OCI-LY3 (cell line): ENCODE data around the gene TAGLN2.

Experiments used
- H2AFZ ChIP-seq: fragments of 200-600, 300-600 bp; shearing (Covaris generic); 2 replicates; pipeline ENCODE4 v1.6.0; 2014; ENCODE audit warnings: antibody characterized with exemption, low read depth, low read length
- H3K27ac ChIP-seq: fragments of 200-600, 300-600 bp; sonication (generic); 2 replicates; pipeline ENCODE4 v1.5.1; 2014; ENCODE audit warnings: mild to moderate bottlenecking, low read length, moderate library complexity, mixed read lengths
- H3K27me3 ChIP-seq: fragments of 200-600, 300-600 bp; sonication (generic); 2 replicates; pipeline ENCODE4 v1.6.1; 2014; ENCODE audit warnings: low read depth, low read length, mixed read lengths
- H3K36me3 ChIP-seq: fragments of 200-600, 300-600 bp; sonication (generic); replicated peaks from 2 replicates; pipeline ENCODE3; 2014; ENCODE audit warnings: low read depth, low read length, mixed read lengths
- H3K4me1 ChIP-seq: fragments of 300-600, 200-600 bp; sonication (generic); 2 replicates; pipeline ENCODE4 v1.6.1; 2014; ENCODE audit warnings: low read length, mixed read lengths
- H3K4me2 ChIP-seq: fragments of 200-600, 300-600 bp; sonication (generic); 2 replicates; pipeline ENCODE4 v1.6.1; 2014; ENCODE audit warnings: low read length, mixed read lengths
- H3K4me3 ChIP-seq: fragments of 300-600, 200-600 bp; sonication (generic); 2 replicates; pipeline ENCODE4 v1.5.1; 2014; ENCODE audit warnings: antibody characterized with exemption, mild to moderate bottlenecking, low read length, moderate library complexity
- H3K79me2 ChIP-seq: fragments of 300-600, 200-600 bp; shearing (Covaris generic); 2 replicates; pipeline ENCODE4 v1.6.1; 2014; ENCODE audit warnings: mild to moderate bottlenecking, low read length, mixed read lengths
- H3K9ac ChIP-seq: fragments of 300-600, 200-600 bp; shearing (Covaris generic); 2 replicates; pipeline ENCODE4 v1.6.0; 2014; ENCODE audit warnings: mild to moderate bottlenecking, low read length, moderate library complexity
- H3K9me3 ChIP-seq: fragments of 200-600, 300-600 bp; shearing (Covaris generic); 2 replicates; pipeline ENCODE4 v1.6.1; 2014; ENCODE audit warnings: low read length, mixed read lengths; ENCODE audit not compliant: insufficient read depth
- H4K20me1 ChIP-seq: fragments of 200-600, 300-600 bp; sonication (generic); 2 replicates; pipeline ENCODE4 v1.6.1; 2016; ENCODE audit warnings: low read length, mixed read lengths; ENCODE audit not compliant: insufficient read depth
- CTCF ChIP-seq: fragments of 200-600, 300-600 bp; sonication (generic); IDR thresholded peaks from 2 replicates; pipeline ENCODE4 v1.5.1; 2014; ENCODE audit warnings: antibody characterized with exemption, low read length, low read depth
- EZH2phosphoT487 ChIP-seq: fragments of 200-600 bp; shearing (Covaris generic); IDR thresholded peaks from 2 replicates; pipeline ENCODE4 v1.6.1; 2018; ENCODE audit warnings: antibody characterized with exemption, mixed run types, low read depth

TAGLN2 gene

GRCh38 chr1:159896546-159896930, 28.8 kb downstream of the TAGLN2 start:
- Histone ChIP-seq H3K4me2 (no peak overlapping the region), H3K9ac (no peak overlapping the region), H3K4me3 (no peak overlapping the region), H3K79me2 (no peaks in the 10 kb centered on the region), H3K27me3 (peaks cover 19% of the 10 kb centered on the region; the same call in 1 of the 2 replicates), H3K9me3 (no peaks in the 10 kb centered on the region), H2AFZ (no peak overlapping the region), H3K4me1 (peaks cover 19% of the 10 kb centered on the region), H3K27ac (no peak overlapping the region), H4K20me1 (no peaks in the 10 kb centered on the region), H3K36me3 (no peaks in the 10 kb centered on the region)
- TF ChIP-seq EZH2phosphoT487 (no peak), CTCF (no peak)

GRCh38 chr1:159895836-159896545, 29.3 kb downstream of the TAGLN2 start:
- Histone ChIP-seq H3K79me2 (no peaks in the 10 kb centered on the region), H3K9ac (no peak overlapping the region), H3K27ac (no peak overlapping the region), H3K4me1 (peaks cover 24% of the 10 kb centered on the region), H3K4me3 (no peak overlapping the region), H2AFZ (no peak overlapping the region), H3K36me3 (no peaks in the 10 kb centered on the region), H4K20me1 (no peaks in the 10 kb centered on the region), H3K4me2 (no peak overlapping the region), H3K9me3 (no peaks in the 10 kb centered on the region), H3K27me3 (peaks cover 19% of the 10 kb centered on the region; the same call in 1 of the 2 replicates)
- TF ChIP-seq CTCF (no peak), EZH2phosphoT487 (no peak)

- no peak overlapping the region for H3K4me3 ChIP-seq
- no peak overlapping the region for H3K4me2 ChIP-seq
- H3K4me1 ChIP-seq: peaks cover 29% of the 10 kb centered on the region
- H3K9ac ChIP-seq: no peak overlapping the region
- H3K79me2 ChIP-seq: no peaks in the 10 kb centered on the region
- TF ChIP-seq EZH2phosphoT487: no peak
- TF ChIP-seq CTCF: no peak
- H4K20me1 ChIP-seq: no peaks in the 10 kb centered on the region
- no peak overlapping the region for H2AFZ ChIP-seq
- no peak overlapping the region for H3K27ac ChIP-seq
- no peaks in the 10 kb centered on the region for H3K36me3 ChIP-seq
- H3K9me3 ChIP-seq: no peaks in the 10 kb centered on the region
- H3K27me3 ChIP-seq: peaks cover 19% of the 10 kb centered on the region; the same call in 1 of the 2 replicates
Measured at GRCh38 chr1:159895286-159895685, 30.0 kb downstream of the TAGLN2 start.

- Histone ChIP-seq H3K9ac (no peak overlapping the region), H2AFZ (no peak overlapping the region), H3K4me2 (no peak overlapping the region), H3K27ac (no peak overlapping the region), H3K4me3 (no peak overlapping the region), H3K9me3 (no peaks in the 10 kb centered on the region), H3K27me3 (peaks cover 19% of the 10 kb centered on the region; the same call in 1 of the 2 replicates), H4K20me1 (no peaks in the 10 kb centered on the region), H3K79me2 (no peaks in the 10 kb centered on the region), H3K36me3 (no peaks in the 10 kb centered on the region), H3K4me1 (peaks cover 37% of the 10 kb centered on the region)
- peak; percentile 45 for TF ChIP-seq CTCF
- no peak for TF ChIP-seq EZH2phosphoT487
Measured at GRCh38 chr1:159892944-159893343, 32.4 kb downstream of the TAGLN2 start.
